ENCODE measurements around the gene MGAT5B. TPM values are rescaled to one million over a fixed set of nuclear protein-coding genes. Genes with fewer than 3 reads are reported as not detected.

The MGAT5B gene
- total and polyA plus RNA-seq, 4 donors: 0.02 to 0.25 TPM; not detected in 2

- Histone ChIP-seq H3K27me3 (ENCODE audit: control insufficient read depth in 4 of 4, insufficient read depth in 4 of 4, low read length in 3 of 4) (peaks cover 0 to 4% (median 1%) of the 10 kb centered on the region in 4 donors), H3K4me1 (ENCODE audit: control insufficient read depth in 4 of 4, insufficient read depth in 4 of 4, low read length in 3 of 4) (no peaks in the 10 kb centered on the region), H3K9ac (ENCODE audit: low read depth in 1 of 2, low read length in 2 of 2) (no peak overlapping the region), H3K9me3 (ENCODE audit: control insufficient read depth in 4 of 4, low read length in 3 of 4) (no peaks in the 10 kb centered on the region), H3K27ac (ENCODE audit: low read depth in 1 of 2, low read length in 2 of 2) (no peak overlapping the region), H3K4me3 (ENCODE audit: low read depth in 1 of 3, low read length in 3 of 3) (no peak overlapping the region), H3K36me3 (ENCODE audit: control insufficient read depth in 4 of 4, insufficient read depth in 3 of 4, low read depth in 1 of 4, low read length in 3 of 4) (no peaks in the 10 kb centered on the region)
- 83% methylated on average over 12 of the region's 12 CpGs for WGBS
- no peak for DNase-seq (ENCODE audit: low spot score)
- TF ChIP-seq HNF4G (IDR thresholded peaks at IDR 0.05) (no peak), ATF3 (IDR thresholded peaks at IDR 0.05) (no peak), EGR1 (IDR thresholded peaks at IDR 0.05; ENCODE audit: low read depth in 2 of 2) (no peak), ZBTB33 (IDR thresholded peaks at IDR 0.05) (no peak)
Observed at GRCh38 chr17:76927577-76927976, 59.4 kb downstream of the MGAT5B start.

DNA sequence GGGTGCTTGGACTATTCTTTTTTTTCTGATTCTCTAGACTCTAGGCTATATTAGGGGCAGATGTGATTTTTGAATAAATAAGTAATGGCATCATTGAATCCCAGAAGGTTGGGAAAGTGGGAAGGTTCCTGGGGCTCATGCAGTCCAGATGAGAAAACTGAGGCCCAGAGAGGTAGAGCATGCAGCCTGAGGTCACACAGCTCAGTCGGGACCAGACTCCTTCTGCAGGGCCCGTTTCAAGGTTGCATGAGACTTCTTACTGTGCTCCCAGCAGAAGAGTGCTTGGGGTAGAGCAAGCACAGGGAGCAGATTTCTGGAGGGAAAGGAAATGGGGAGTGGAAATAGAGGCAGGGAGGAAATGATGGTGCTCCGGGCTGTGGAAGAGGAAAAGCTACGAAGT is 59.8 kb downstream of the MGAT5B start:
- no peak overlapping the region for H3K27ac ChIP-seq (ENCODE audit: low read depth in 1 of 2, low read length in 2 of 2)
- TF ChIP-seq FOXA1 (IDR thresholded peaks at IDR 0.05): no peak
- TF ChIP-seq TAF1 (conservative IDR thresholded peaks at IDR 0.05): no peak
- TF ChIP-seq MAX (IDR thresholded peaks at IDR 0.05): no peak
- no peak for TF ChIP-seq ATF3 (IDR thresholded peaks at IDR 0.05)
- TF ChIP-seq NR2F2 (IDR thresholded peaks at IDR 0.05): no peak
- TF ChIP-seq SP1 (IDR thresholded peaks at IDR 0.05): no peak
- TF ChIP-seq JUND (IDR thresholded peaks at IDR 0.05): no peak
- TF ChIP-seq ZBTB33 (IDR thresholded peaks at IDR 0.05): no peak
- no peak for TF ChIP-seq REST (IDR thresholded peaks at IDR 0.05)
- no peak for TF ChIP-seq RXRA (IDR thresholded peaks at IDR 0.05)
- no peak for TF ChIP-seq HNF4G (IDR thresholded peaks at IDR 0.05)
- TF ChIP-seq CTCF (IDR thresholded peaks at IDR 0.05; ENCODE audit: low read depth, low read length, missing input control): no peak
- TF ChIP-seq EGR1 (IDR thresholded peaks at IDR 0.05; ENCODE audit: low read depth in 2 of 2): no peak
- TF ChIP-seq RAD21 (IDR thresholded peaks at IDR 0.05): no peak
- TF ChIP-seq FOXA2 (IDR thresholded peaks at IDR 0.05): no peak
- no peak for TF ChIP-seq HNF4A (conservative IDR thresholded peaks at IDR 0.05)
- TF ChIP-seq YY1 (IDR thresholded peaks at IDR 0.05): no peak
- TF ChIP-seq GABPA (IDR thresholded peaks at IDR 0.05 in 1 of 2, conservative IDR thresholded peaks at IDR 0.05 in 1 of 2): no peak
- WGBS: 67% methylated on average over 4 of the region's 4 CpGs
- peaks cover 0 to 4% (median 1%) of the 10 kb centered on the region in 4 donors for H3K27me3 ChIP-seq (ENCODE audit: control insufficient read depth in 4 of 4, insufficient read depth in 4 of 4, low read length in 3 of 4)
- no peaks in the 10 kb centered on the region for H3K36me3 ChIP-seq (ENCODE audit: control insufficient read depth in 4 of 4, insufficient read depth in 3 of 4, low read depth in 1 of 4, low read length in 3 of 4)
- H3K4me3 ChIP-seq (ENCODE audit: low read depth in 1 of 3, low read length in 3 of 3): no peak overlapping the region
- H3K4me1 ChIP-seq (ENCODE audit: control insufficient read depth in 4 of 4, insufficient read depth in 4 of 4, low read length in 3 of 4): no peaks in the 10 kb centered on the region
- H3K9me3 ChIP-seq (ENCODE audit: control insufficient read depth in 4 of 4, low read length in 3 of 4): no peaks in the 10 kb centered on the region
- no peak overlapping the region for H3K9ac ChIP-seq (ENCODE audit: low read depth in 1 of 2, low read length in 2 of 2)
- no peak for DNase-seq (ENCODE audit: low spot score)
